Right cardiac atrium (tissue), 5 donors: ENCODE measurements around the gene C16orf46. TPM values are rescaled to one million over a fixed set of nuclear protein-coding genes. Genes with fewer than 3 reads are reported as not detected.

Source experiments
- polyA plus RNA-seq: library from polyadenylated mRNA; stranded (reverse); fragments of 200-250 nt; gene quantifications from one replicate; pipeline ENCODE4 v1.2.3, GENCODE V29; 2013
- total RNA-seq, 4 donors: library from RNA; stranded (reverse); fragmentation: NEBNext Ultra II Directional; extraction: Animal tissue kit (Norgen Biotek cat#: 25700); gene quantifications; one replicate each; pipeline ENCODE4 v1.2.1, GENCODE V29; 2021
- donor health status: healthy with polysubstance abuse.
- donor health status: DM: no; HTN: yes; CAD: no.
- donor health status: DM: no; HTN: no; CAD: no.
- donor health status: DM: no; HTN: yes; CAD: no; lungs with severe emphysema.
- donor health status: DM: yes; HTN: yes; CAD: no.

Gene C16orf46
- total and polyA plus RNA-seq, 5 donors = 0.47 to 0.97 (median 0.52) TPM; not detected in 2

Other genes with a start within 250 kb of the C16orf46 start
- gene CMC2, start 70.4 kb downstream of the C16orf46 start, total RNA-seq = 100 to 1,000 TPM; 117 to 127 (median 125) TPM
- gene CMC2, start 70.4 kb downstream of the C16orf46 start, polyA plus RNA-seq = 342 TPM
- 10 to 100 TPM in 1 of 4 donors, 1 to 10 TPM in 3; 6.4 to 11.8 (median 7.9) TPM for gene CENPN, start 70.0 kb downstream of the C16orf46 start, total RNA-seq
- 4.9 TPM for gene CENPN, start 70.0 kb downstream of the C16orf46 start, polyA plus RNA-seq
- 10 to 100 TPM; 19.9 to 25.7 (median 22.1) TPM for gene ATMIN, start 41.4 kb downstream of the C16orf46 start, total RNA-seq
- 9.4 TPM for gene ATMIN, start 41.4 kb downstream of the C16orf46 start, polyA plus RNA-seq
- 10 to 100 TPM; 23.4 to 32.3 (median 30.3) TPM for gene GCSH, start 19.2 kb upstream of the C16orf46 start, total RNA-seq
- 32.0 TPM for gene GCSH, start 19.2 kb upstream of the C16orf46 start, polyA plus RNA-seq
- gene BCO1, start 161.5 kb upstream of the C16orf46 start, total RNA-seq = not detected
- not detected for gene BCO1, start 161.5 kb upstream of the C16orf46 start, polyA plus RNA-seq
- 10 to 100 TPM in 2 of 4 donors, 1 to 10 TPM in 2; 8.7 to 11.0 (median 9.7) TPM for gene GAN, start 237.7 kb upstream of the C16orf46 start, total RNA-seq
- 1.2 TPM for gene GAN, start 237.7 kb upstream of the C16orf46 start, polyA plus RNA-seq